Sigmoid colon (tissue), 4 donors: Measurements from ENCODE around the gene WDR74.

Source experiments
- CTCF ChIP-seq, 4 experiments: fragments of 450-650 bp in 3 of 4; fragments of 200-600 bp in 1 of 4; IDR thresholded peaks; one replicate each; pipeline ENCODE4 v1.5.1; 2016 to 2019; ENCODE audit warnings: antibody characterized with exemption in 4 of 4, mild to moderate bottlenecking in 3 of 4, moderate library complexity in 2 of 4
- EP300 ChIP-seq, 4 donors: sonication (generic); formaldehyde crosslinking; IDR thresholded peaks; one replicate each; pipeline ENCODE4 v1.6.1; 2017; ENCODE audit warnings: antibody characterized with exemption in 4 of 4
- POLR2A ChIP-seq, 2 donors: fragments of 450-650 bp; IDR thresholded peaks; one replicate each; pipeline ENCODE4 v1.6.1; 2016; ENCODE audit warnings: antibody characterized with exemption in 2 of 2, mild to moderate bottlenecking in 2 of 2, moderate library complexity in 2 of 2
- POLR2AphosphoS5 ChIP-seq, 4 donors: sonication (generic); formaldehyde crosslinking; IDR thresholded peaks; one replicate each; pipeline ENCODE4 v1.6.1; 2017; ENCODE audit warnings: antibody characterized with exemption in 4 of 4

- TF ChIP-seq CTCF (IDR thresholded peaks at IDR 0.05) (no peak), EP300 (IDR thresholded peaks at IDR 0.05) (no peak), POLR2A (IDR thresholded peaks at IDR 0.05) (no peak), POLR2AphosphoS5 (IDR thresholded peaks at IDR 0.05) (no peak)
Observed at GRCh38 chr11:62876712-62877111, 37.3 kb upstream of the WDR74 start.
